Measurements from ENCODE around the gene ASB11.

Gene ASB11

DNA sequence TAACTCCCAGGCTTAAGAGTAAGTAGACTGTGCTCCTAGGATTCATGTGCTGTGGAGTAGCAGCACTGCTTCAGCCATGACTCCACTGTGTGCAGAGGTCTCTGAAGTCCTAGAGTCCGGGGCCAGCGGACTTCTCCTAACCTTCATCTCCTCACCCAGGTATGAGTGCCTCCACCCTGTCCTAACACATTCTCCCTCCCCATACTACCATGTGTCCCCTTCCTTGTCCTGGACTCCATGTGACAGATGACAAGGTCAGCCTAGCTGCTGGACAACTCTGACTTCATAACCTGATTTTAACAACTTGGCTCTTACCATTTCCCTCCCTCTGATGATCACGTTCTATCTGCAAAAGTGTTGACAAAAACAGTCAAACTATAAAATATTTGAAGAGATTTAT, 16.7 kb downstream of the ASB11 start:
- Histone ChIP-seq H3K4me3 (replicated peaks; ENCODE audit: insufficient read depth, low read length) (no peak overlapping the region), H3K27me3 (ENCODE audit: insufficient read depth, poor library complexity, severe bottlenecking) (no peaks in the 10 kb centered on the region), H3K27ac (replicated peaks) (no peak overlapping the region)
- no peak for DNase-seq (ENCODE audit: low read depth in 1 of 2, low spot score in 1 of 2)
- TF ChIP-seq POLR2AphosphoS5 (IDR thresholded peaks at IDR 0.05; ENCODE audit: low read depth) (no peak), GABPA (IDR thresholded peaks at IDR 0.05; ENCODE audit: low read depth) (no peak), SPI1 (IDR thresholded peaks at IDR 0.05; ENCODE audit: borderline replicate concordance, low read depth) (no peak)
- TF ChIP-seq, protein P1, sequence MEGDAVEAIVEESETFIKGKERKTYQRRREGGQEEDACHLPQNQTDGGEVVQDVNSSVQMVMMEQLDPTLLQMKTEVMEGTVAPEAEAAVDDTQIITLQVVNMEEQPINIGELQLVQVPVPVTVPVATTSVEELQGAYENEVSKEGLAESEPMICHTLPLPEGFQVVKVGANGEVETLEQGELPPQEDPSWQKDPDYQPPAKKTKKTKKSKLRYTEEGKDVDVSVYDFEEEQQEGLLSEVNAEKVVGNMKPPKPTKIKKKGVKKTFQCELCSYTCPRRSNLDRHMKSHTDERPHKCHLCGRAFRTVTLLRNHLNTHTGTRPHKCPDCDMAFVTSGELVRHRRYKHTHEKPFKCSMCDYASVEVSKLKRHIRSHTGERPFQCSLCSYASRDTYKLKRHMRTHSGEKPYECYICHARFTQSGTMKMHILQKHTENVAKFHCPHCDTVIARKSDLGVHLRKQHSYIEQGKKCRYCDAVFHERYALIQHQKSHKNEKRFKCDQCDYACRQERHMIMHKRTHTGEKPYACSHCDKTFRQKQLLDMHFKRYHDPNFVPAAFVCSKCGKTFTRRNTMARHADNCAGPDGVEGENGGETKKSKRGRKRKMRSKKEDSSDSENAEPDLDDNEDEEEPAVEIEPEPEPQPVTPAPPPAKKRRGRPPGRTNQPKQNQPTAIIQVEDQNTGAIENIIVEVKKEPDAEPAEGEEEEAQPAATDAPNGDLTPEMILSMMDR (IDR thresholded peaks at IDR 0.05; ENCODE audit: insufficient read depth, low read length): no peak
- TF ChIP-seq, protein P2, sequence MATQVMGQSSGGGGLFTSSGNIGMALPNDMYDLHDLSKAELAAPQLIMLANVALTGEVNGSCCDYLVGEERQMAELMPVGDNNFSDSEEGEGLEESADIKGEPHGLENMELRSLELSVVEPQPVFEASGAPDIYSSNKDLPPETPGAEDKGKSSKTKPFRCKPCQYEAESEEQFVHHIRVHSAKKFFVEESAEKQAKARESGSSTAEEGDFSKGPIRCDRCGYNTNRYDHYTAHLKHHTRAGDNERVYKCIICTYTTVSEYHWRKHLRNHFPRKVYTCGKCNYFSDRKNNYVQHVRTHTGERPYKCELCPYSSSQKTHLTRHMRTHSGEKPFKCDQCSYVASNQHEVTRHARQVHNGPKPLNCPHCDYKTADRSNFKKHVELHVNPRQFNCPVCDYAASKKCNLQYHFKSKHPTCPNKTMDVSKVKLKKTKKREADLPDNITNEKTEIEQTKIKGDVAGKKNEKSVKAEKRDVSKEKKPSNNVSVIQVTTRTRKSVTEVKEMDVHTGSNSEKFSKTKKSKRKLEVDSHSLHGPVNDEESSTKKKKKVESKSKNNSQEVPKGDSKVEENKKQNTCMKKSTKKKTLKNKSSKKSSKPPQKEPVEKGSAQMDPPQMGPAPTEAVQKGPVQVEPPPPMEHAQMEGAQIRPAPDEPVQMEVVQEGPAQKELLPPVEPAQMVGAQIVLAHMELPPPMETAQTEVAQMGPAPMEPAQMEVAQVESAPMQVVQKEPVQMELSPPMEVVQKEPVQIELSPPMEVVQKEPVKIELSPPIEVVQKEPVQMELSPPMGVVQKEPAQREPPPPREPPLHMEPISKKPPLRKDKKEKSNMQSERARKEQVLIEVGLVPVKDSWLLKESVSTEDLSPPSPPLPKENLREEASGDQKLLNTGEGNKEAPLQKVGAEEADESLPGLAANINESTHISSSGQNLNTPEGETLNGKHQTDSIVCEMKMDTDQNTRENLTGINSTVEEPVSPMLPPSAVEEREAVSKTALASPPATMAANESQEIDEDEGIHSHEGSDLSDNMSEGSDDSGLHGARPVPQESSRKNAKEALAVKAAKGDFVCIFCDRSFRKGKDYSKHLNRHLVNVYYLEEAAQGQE (IDR thresholded peaks at IDR 0.05; ENCODE audit: insufficient replicate concordance, low read depth): no peak

DNA sequence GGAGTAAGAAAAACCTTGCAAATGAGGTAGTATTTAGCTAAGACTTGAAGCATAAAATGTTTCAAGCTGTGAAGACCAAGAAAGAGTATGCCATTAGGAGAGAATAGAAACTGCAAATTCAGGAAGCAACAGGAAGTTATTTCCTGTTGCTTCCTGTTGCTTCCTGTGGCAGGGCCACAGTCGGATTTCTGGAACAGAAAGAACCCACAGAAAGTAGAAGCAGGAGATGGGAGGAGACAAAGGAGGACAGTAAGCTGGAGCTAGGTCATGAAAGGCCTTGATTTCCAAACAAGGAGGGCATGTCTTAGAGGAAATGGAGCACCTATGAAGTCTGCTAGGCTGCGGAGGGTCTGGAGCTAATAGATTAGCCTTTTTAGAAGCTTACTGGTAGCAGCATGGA, 17.2 kb downstream of the ASB11 start:
- no peak overlapping the region for H3K27ac ChIP-seq (replicated peaks)
- TF ChIP-seq GABPA (IDR thresholded peaks at IDR 0.05; ENCODE audit: low read depth): no peak
- TF ChIP-seq, protein P2 (IDR thresholded peaks at IDR 0.05; ENCODE audit: insufficient replicate concordance, low read depth): no peak
- no peak for TF ChIP-seq POLR2AphosphoS5 (IDR thresholded peaks at IDR 0.05; ENCODE audit: low read depth)
- no peak for TF ChIP-seq SPI1 (IDR thresholded peaks at IDR 0.05; ENCODE audit: borderline replicate concordance, low read depth)
- TF ChIP-seq, protein P1 (IDR thresholded peaks at IDR 0.05; ENCODE audit: insufficient read depth, low read length): no peak
- H3K4me3 ChIP-seq (replicated peaks; ENCODE audit: insufficient read depth, low read length): no peak overlapping the region
- no peak for DNase-seq (ENCODE audit: low read depth in 1 of 2, low spot score in 1 of 2)
- no peaks in the 10 kb centered on the region for H3K27me3 ChIP-seq (ENCODE audit: insufficient read depth, poor library complexity, severe bottlenecking)

DNA sequence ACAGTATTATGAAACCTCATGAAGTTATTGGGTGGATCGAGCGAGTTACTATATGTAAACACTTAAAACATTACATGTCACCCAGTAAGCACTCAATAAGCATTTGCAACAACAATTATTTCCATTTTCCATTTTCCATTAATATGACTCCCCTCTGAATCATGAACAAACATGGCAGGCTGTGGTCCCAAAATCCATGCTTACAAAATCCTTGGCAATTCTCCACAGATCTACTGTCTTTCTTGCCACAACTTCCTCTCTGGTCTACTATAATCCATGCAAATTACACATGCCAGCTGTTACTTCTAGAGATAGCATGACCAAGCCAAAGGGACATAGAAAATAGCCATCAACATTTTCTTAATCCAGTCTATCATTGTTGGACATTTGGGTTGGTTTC, 22.0 kb downstream of the ASB11 start:
- DNase-seq (ENCODE audit: low read depth in 1 of 2, low spot score in 1 of 2): no peak
- no peak overlapping the region for H3K27ac ChIP-seq (replicated peaks)
- TF ChIP-seq SPI1 (IDR thresholded peaks at IDR 0.05; ENCODE audit: borderline replicate concordance, low read depth) (no peak), POLR2AphosphoS5 (IDR thresholded peaks at IDR 0.05; ENCODE audit: low read depth) (no peak), GABPA (IDR thresholded peaks at IDR 0.05; ENCODE audit: low read depth) (no peak)
- TF ChIP-seq, protein P1 (IDR thresholded peaks at IDR 0.05; ENCODE audit: insufficient read depth, low read length): no peak
- TF ChIP-seq, protein P2 (IDR thresholded peaks at IDR 0.05; ENCODE audit: insufficient replicate concordance, low read depth): no peak
- H3K4me3 ChIP-seq (replicated peaks; ENCODE audit: insufficient read depth, low read length): no peak overlapping the region
- no peaks in the 10 kb centered on the region for H3K27me3 ChIP-seq (ENCODE audit: insufficient read depth, poor library complexity, severe bottlenecking)
